UCSD-AML1 (cell line): ENCODE measurements around the gene PTK6.
"Not testable (repeated sequence)": the region's sequence is repeated elsewhere in the genome, so short reads cannot be mapped to it uniquely, and the experiment has no call there.

Source experiments
- DNase-seq: peaks from one replicate; lab custom pipeline; 2025; ENCODE audit not compliant: unreplicated experiment; lab: John Stamatoyannopoulos, UW

The PTK6 gene

GRCh38 chr20:63536997-63537524 is at the start of gene PTK6:
Gene PTK6, minus strand, starts transcription at chr20:63537376. Its CDS starts 62 bp downstream, at chr20:63537314.
- DNase-seq = peak; percentile 76

GRCh38 chr20:63586797-63587196 is 49.6 kb upstream of the PTK6 start:
- DNase-seq = no peak

- no peak for DNase-seq
Observed at GRCh38 chr20:63585616-63586565, 48.7 kb upstream of the PTK6 start.

GRCh38 chr20:63582382-63583063 is 45.3 kb upstream of the PTK6 start:
- no peak for DNase-seq

- DNase-seq = peak; percentile 50
Observed at GRCh38 chr20:63580796-63581461, 43.8 kb upstream of the PTK6 start.

GRCh38 chr20:63579017-63579694 is 42.0 kb upstream of the PTK6 start:
- DNase-seq = no peak

GRCh38 chr20:63578224-63579016 is 41.2 kb upstream of the PTK6 start:
- no peak for DNase-seq

- no peak for DNase-seq
Observed at GRCh38 chr20:63577317-63577894, 40.2 kb upstream of the PTK6 start.

GRCh38 chr20:63576311-63576710 is 39.1 kb upstream of the PTK6 start:
- DNase-seq = no peak

GRCh38 chr20:63574829-63575743 is 37.9 kb upstream of the PTK6 start:
- no peak for DNase-seq

- peak; percentile 73 for DNase-seq
Observed at GRCh38 chr20:63574156-63574828, 37.1 kb upstream of the PTK6 start, which contains the start of gene HELZ2. Gene HELZ2, minus strand, starts transcription at chr20:63574239. Its CDS starts 1,854 bp downstream, at chr20:63572385.

GRCh38 chr20:63573647-63574131 is 36.5 kb upstream of the PTK6 start:
- DNase-seq = no peak

GRCh38 chr20:63572788-63573646 is 35.8 kb upstream of the PTK6 start:
- DNase-seq = no peak

GRCh38 chr20:63572071-63572787 is 35.1 kb upstream of the PTK6 start:
- DNase-seq = no peak

- DNase-seq = not testable (repeated sequence)
Observed at GRCh38 chr20:63571087-63571478, 33.9 kb upstream of the PTK6 start.
